ENCODE measurements around the gene PLCL2.

Gene PLCL2

DNA sequence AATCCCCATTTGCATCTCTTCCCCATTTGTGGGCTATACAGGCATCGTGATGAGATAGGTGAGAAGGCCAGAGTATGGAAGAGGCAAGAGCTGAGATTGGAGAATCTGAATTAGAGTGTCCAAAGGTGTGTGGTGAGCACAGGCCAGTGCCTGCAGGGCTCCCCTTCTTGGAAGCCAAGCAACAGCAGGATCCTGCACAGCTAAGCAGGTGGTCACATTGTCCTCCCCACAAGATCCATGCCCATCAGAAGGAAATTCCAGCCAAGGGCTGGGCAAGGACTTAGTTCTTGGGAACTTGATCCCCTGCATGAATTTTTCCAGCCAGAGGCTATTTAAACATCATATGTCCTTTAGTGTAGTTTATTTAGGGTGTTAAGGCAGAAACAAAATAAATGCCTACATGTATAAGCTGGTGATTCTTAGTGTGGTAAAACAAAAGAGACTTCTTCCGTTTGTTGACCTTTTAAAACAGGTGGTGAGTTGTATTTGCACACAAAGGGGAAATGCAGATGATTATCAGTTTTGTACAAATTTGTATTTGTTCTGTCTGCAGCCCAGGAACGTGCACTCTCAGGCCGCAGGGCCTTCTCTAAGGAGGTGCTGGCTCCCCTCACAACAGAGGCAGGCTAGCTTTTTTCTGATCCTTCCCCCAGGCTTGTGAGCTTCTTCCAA, 110.2 kb downstream of the PLCL2 start:
- DNase-seq (ENCODE audit: low read depth), result no peak
- H3K4me3 ChIP-seq (ENCODE audit: low read depth, low read length), result no peak overlapping the region

DNA sequence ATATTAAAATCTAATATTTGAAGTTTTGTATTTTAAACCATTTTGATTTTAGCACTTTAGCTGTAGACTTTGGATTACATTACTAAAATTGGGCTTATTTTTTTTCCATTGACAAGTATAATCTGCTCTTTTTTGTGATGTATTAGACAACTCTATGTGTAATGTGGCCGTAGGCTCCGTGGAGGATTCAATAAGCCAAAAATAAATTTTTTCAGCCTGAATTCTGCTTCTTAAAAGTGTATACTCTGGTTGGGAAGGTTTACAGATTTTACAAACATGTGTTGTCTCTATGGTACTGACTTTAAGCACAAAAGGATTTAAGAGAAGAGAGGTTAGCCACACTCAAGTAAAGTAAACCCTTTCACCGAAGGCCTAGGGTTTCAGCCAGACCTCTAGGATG, 110.8 kb downstream of the PLCL2 start:
- DNase-seq (ENCODE audit: low read depth), result no peak
- no peak overlapping the region for H3K4me3 ChIP-seq (ENCODE audit: low read depth, low read length)

DNA sequence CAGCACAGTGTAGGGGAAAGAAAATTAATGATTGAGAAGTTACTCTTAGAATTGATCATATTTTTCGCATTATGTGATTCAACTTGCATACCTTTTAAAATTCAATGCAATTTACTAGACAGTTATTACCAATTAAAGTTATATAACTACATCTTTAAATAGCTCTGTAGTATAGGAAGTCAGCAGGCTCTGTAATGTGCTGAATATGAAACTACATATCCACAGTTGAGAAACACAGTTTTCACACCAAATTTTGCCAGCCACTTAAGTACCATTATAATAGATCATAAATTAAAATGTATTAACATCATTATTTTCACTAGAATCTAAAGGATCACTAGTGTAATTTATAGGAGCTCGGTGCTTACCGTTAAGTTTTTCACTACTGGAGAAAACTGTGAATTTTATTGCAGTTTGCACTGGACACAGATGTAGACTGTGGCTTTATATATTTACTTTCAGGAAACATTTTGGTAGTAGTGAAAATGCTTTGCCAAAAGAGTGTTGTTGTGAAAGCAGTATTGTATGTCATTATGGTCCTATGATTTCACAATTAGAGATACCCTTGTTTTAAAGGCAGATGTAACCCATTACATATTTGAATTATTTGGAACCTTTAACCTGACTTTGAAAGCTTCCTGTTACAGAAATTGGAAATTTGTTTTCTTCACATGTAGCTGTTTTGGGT, 113.6 kb downstream of the PLCL2 start:
- no peak for DNase-seq (ENCODE audit: low read depth)
- H3K4me3 ChIP-seq (ENCODE audit: low read depth, low read length), result no peak overlapping the region

DNA sequence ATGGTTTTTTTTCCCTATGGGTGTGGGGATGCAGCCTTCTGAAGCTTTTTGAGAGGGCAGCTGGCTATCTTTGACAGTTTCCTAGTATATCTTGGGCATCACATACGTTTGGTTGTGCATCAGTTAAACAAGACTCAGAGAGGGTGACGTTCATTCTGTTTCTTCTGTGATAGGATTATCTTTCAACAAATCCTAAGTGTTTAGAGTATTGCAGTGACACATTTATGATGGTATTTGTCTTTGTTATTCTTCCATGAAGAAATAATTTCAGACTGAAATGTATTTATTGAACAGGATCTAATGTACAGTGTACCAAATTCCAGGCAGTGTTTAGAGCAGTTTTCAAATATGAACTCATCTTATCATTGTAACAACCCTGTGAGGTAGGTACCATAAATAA, 114.4 kb downstream of the PLCL2 start:
- H3K4me3 ChIP-seq (ENCODE audit: low read depth, low read length), result no peak overlapping the region
- no peak for DNase-seq (ENCODE audit: low read depth)

DNA sequence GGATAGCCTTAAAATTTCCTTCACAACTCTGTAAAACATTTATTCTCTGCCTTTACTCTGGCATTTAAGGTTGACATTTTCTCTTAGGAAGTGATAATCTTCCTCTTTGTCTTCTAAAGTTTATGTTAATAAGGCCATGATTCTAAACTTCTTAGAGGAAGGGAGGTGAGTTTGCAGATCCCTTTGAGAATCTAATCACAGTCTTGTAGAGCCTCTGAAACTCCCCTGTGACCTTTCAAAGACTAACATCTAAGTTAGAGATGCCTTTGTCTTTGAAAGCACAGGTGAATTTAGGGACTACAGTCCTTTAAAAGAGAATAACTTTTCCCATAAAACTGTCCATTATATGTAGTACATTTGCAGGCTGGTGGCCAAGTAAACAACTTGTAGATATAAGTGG, 115.1 kb downstream of the PLCL2 start:
- DNase-seq (ENCODE audit: low read depth), result no peak
- no peak overlapping the region for H3K4me3 ChIP-seq (ENCODE audit: low read depth, low read length)

DNA sequence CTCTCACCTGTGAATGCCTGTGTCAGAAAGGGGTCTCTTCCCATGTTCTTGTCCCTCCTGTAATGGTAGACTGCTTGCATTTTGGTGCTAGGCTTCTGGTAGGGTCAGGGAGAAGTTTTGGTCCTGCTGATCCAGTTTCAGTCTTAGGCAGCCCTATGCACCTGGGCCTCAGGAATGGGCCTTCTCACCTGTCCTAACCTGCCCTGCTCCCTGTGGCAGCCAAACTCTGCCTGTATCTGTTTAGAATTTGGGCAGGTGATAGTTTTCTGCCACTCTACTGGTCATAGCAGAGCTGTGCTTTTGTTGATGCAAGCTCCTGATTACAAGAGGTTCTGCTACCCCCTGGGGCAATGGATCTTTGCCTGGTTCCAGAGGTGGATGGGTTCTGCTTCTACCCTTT, 118.7 kb downstream of the PLCL2 start:
- H3K4me3 ChIP-seq (ENCODE audit: low read depth, low read length), result no peak overlapping the region
- no peak for DNase-seq (ENCODE audit: low read depth)

DNA sequence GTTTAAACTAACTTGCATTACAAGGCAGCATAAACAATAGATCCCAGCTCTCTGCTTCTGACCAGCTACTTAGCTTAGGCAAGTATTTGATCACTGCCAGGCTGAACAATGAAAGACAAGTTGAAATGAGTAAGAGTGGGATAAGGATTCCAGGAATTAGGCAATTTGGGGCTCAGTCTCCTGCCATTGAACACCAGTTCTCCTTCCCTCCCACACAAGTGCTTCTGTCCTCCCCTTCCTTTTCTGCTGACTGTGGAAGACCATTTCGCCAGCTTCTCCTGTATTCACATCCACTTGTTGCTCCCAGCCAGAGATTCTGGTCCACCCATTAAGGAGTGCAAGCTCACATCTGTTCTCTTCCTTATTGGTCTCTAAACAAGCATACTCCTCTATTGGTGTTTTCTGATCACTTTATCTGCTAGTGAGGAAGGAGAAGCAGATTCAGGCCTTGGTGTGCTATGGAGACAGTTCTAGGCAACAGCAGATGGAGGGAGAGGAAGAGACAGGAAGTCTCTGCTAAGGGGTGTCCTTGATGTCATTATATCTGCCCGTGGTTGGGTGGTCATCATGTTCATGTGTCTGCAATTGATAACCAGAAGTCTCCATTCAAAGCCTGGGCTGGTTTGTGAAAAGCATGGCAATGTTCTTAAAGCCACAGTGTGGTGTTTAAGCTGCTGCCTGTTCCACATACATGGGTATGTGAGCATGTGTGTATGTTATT, 121.5 kb downstream of the PLCL2 start:
- no peak for DNase-seq (ENCODE audit: low read depth)
- H3K4me3 ChIP-seq (ENCODE audit: low read depth, low read length), result no peak overlapping the region

DNA sequence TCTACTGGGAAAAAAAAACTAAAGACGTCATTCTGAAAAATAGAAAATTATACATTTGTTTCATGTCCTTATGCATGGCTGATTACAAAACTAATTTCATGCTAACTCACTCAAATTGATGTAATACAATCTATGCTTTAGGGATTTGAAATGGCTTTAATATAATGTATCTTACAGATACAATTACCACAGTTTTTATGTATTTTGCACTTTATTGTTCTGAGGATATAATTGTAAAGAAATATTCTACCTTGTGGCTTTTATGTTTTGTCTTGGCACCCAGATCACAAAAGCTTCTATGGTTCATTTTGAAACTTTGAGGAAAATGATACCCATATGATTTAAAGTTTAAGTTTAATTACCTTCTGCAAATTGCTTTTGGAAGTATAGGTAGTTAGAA, 122.5 kb downstream of the PLCL2 start:
- H3K4me3 ChIP-seq (ENCODE audit: low read depth, low read length), result no peak overlapping the region
- no peak for DNase-seq (ENCODE audit: low read depth)

DNA sequence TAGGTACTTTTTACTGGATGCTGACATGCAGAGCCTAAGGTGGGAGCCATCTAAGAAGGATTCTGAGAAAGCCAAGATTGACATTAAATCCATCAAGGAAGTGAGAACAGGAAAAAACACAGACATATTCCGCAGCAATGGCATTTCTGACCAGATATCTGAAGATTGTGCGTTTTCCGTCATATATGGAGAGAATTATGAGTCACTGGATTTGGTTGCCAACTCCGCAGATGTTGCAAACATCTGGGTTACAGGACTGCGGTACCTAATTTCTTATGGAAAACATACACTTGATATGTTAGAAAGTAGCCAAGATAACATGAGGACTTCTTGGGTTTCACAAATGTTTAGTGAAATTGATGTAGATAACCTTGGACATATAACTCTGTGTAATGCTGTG, 125.1 kb downstream of the PLCL2 start:
- no peak overlapping the region for H3K4me3 ChIP-seq (ENCODE audit: low read depth, low read length)
- DNase-seq (ENCODE audit: low read depth), result no peak

DNA sequence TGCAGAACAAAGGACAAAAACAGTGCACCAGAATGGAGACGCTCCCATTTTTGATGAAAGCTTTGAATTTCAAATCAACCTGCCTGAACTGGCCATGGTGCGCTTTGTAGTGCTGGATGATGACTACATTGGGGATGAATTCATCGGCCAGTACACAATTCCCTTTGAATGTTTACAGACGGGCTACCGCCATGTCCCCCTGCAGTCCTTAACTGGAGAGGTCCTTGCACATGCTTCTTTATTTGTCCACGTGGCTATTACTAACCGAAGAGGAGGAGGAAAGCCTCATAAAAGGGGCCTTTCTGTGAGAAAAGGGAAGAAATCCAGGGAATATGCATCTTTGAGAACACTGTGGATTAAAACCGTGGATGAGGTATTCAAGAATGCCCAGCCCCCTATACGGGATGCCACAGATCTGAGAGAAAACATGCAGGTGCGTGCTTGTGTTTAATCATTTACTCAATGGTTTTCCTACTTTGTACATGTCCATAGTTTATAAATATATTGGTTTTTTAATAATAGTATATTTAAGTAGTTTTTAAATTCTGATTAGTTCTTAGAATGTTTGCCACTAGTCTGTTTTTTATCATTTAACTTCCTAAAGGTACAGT, 127.1 kb downstream of the PLCL2 start:
- DNase-seq (ENCODE audit: low read depth), result no peak
- H3K4me3 ChIP-seq (ENCODE audit: low read depth, low read length), result no peak overlapping the region

DNA sequence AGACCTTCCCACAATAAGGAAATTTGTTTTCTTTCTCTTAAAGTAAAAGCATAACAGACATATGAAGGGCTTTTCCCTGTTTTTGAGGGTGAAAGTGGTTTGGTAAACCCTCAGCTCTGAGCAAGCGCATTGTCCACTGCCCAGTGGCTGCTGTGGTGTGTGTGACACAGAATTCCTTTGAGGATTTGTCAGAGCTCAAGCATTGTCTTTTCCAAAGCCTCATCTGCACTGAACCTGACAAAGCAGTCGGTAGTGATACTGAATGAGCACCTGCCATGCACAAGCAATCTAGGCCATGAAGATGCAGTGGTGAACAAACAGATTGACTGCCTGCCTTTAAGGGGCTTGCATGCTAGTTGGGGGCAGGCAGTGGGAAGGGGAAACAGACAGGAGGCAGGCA, 128.3 kb downstream of the PLCL2 start:
- DNase-seq (ENCODE audit: low read depth), result no peak
- H3K4me3 ChIP-seq (ENCODE audit: low read depth, low read length), result no peak overlapping the region

DNA sequence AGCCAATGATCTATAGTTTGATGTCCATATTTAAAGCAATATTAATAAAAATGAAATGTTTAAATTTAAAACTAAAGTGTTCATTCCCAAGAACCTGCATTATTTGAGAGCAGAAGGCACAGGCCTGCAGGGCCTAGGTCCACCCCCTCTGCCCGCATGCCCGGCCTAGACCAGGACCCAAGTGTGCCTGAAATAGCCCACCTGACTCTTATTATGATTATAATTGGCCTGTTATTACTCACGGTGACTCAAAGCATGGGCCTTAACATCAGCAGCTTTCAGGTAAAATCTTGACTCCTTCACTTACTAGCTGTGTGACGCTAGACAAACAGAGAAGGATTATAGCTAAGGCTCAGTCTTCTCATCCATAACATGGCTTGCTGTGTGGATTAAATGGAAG, 128.8 kb downstream of the PLCL2 start:
- DNase-seq (ENCODE audit: low read depth), result no peak
- H3K4me3 ChIP-seq (ENCODE audit: low read depth, low read length), result no peak overlapping the region

DNA sequence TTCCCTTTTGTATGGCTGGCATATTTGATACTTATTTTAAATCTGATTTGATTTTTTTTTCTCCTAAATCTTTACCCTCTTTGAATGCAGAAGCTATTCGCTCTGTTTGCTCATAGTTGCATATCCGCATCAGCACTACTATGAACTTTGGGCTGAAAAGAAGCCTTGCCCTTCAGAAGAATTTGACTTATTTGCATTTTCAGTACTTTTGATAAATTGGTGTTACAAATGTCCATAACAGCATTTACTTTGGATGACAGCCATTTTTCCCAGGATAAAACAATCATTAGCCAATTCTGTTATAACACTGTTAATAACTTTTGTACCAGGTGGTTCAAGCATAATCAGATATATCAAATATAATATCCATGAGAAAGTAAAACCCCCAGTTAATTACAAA, 129.5 kb downstream of the PLCL2 start:
- H3K4me3 ChIP-seq (ENCODE audit: low read depth, low read length), result no peak overlapping the region
- no peak for DNase-seq (ENCODE audit: low read depth)

DNA sequence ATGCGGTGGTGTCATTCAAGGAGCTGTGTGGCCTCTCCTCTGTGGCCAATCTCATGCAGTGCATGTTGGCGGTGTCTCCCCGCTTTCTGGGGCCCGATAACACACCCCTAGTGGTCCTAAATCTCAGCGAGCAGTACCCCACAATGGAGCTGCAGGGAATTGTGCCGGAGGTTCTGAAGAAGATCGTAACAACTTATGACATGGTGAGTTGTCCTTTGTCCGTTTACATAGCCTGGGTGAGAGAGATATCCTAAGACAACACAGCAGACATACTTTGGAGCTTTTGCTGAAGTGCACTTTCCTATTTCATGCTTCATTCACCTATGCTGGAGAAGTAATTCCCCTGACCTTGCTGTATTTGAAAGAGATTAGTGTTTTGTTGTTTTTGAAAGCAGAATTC, 130.0 kb downstream of the PLCL2 start:
- no peak for DNase-seq (ENCODE audit: low read depth)
- no peak overlapping the region for H3K4me3 ChIP-seq (ENCODE audit: low read depth, low read length)

DNA sequence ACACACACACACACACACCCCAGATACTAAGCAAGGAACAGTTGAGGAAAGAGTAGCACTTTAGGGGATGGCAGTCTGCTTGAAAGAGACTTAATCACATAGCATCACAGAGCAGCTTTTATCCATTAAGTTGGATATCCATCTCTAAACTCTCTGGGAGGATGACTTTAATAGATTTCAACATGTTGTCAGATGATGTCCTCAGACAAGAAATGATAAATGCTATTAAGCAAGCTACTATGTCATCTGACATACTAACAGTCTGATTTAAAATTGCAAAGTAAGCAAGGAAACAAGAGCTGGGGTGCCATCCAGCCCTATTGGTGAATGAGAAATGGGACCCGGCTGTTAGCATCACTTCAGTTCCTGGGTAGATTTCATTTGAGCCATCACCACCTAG, 136.9 kb downstream of the PLCL2 start:
- DNase-seq (ENCODE audit: low read depth), result no peak
- H3K4me3 ChIP-seq (ENCODE audit: low read depth, low read length), result no peak overlapping the region

DNA sequence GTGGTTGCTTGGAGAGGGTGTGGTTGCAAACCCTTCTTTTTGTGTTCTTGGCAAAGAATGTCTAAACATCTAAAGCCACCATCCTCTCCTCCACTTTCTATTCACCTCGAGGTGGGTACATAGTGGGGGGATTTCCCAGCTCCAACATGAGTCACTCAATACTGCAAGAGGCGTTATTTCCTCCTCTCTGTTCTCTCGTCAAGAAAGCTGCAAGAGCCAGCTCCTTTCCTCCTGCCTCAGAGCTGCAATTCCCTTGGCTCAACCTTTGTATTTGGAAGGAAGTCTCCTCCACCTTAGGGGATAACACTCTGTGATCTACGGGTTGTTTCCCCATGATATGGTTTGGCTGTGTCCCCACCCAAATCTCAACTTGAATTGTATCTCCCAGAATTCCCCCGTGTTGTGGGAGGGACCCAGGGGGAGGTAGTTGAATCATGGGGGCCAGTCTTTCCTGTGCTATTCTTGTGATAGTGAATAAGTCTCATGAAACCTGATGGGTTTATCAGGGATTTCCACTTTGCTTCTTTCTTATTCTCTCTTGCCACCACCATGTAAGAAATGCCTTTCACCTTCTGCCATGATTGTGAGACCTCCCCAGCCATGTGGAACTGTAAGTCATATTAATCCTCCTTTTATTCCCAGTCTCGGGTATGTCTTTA, 138.4 kb downstream of the PLCL2 start:
- no peak overlapping the region for H3K4me3 ChIP-seq (ENCODE audit: low read depth, low read length)
- DNase-seq (ENCODE audit: low read depth), result no peak

DNA sequence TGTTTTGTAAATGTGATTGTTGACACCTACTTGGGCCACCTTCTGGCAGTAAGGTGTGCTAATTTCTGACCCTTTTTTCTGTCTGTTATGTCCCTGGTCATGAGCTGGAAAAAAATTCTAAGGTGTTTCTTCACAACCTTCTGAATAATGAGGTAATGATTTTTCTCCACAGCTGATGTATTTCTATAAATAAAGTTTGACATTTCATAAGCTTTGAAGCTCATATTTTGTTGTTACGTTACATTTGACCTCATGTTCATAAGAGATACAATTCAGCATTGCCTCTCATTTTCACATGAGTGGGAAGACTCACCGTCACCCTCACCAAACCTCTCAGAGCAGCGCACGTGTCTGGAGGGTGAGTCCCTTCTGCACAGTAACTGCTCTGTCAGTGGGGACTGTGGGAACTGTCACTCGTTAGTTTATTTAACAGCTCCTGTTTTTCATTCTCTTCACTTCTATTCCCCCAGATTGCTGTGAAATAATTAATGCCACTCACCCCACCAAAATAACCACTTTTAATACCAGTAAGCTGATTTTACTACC, 140.9 kb downstream of the PLCL2 start:
- DNase-seq (ENCODE audit: low read depth), result no peak
- H3K4me3 ChIP-seq (ENCODE audit: low read depth, low read length), result no peak overlapping the region

DNA sequence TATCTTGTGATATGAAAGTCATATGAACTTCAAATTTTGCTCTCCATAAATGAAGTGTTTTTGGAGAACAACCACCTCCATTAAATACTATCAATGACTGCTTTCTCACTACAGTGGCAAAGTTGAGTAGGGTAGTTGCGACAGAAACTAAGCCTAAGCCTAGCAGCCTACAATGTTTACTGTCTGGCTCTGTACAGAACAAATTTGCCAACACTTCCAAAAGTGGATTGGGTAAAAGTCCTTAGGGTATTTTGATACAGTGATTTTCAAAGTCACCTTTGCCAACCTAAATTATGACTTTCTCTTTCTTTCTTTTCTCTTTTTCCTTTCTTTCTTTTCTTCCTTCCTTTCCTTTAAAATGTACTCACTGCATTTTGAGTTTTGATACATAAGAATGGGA, 142.6 kb downstream of the PLCL2 start:
- no peak for DNase-seq (ENCODE audit: low read depth)
- H3K4me3 ChIP-seq (ENCODE audit: low read depth, low read length), result no peak overlapping the region

DNA sequence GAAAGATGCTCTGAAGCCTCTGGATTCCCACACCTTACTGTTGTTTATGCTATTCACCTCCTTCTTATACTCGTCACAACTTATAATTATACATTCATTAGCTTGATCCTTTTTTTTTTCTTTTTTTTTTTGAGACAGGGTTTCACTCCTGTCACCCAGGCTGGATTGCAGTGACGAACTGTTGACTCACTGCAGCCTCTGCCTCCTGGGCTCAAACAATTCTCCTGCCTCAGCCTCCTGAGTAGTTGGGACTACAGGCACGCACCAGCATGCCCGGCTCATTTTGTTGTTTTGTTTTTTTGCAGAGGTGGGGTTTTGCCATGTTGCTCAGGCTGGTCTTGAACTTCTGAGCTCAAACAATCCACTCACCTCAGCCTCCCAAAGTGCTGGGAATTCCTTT, 143.6 kb downstream of the PLCL2 start:
- H3K4me3 ChIP-seq (ENCODE audit: low read depth, low read length), result no peak overlapping the region
- DNase-seq (ENCODE audit: low read depth), result no peak

DNA sequence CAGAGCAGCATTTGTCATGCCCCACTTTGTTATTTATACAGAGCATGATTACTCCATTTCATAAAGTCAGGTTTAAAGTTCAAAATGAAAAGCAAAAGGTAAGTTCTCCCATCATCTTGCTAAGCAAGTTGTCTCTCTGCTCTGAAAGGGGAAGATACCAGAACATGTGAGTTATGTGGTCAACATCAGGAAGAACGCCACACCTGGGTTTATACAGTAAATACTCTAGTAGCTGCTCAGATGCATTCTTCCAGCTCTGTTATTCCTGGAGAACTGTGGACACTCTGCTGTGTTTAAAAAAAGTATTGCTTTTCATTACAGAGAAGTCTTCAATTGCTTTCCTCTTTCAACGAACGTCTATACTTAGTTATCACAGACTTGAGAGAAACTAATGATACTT, 145.7 kb downstream of the PLCL2 start:
- H3K4me3 ChIP-seq (ENCODE audit: low read depth, low read length), result no peak overlapping the region
- DNase-seq (ENCODE audit: low read depth), result no peak

Measured in skeletal muscle cell (primary cell).